PC-9 (cell line): ENCODE results near the gene CTNNA3.

Source experiments
- CTCF ChIP-seq: fragments of 200-600 bp; sonication (generic); conservative IDR thresholded peaks from 2 replicates; pipeline ENCODE4 v1.6.1; 2017; ENCODE audit warnings: mixed run types, antibody characterized with exemption, mild to moderate bottlenecking, moderate library complexity
- EZH2 ChIP-seq: fragments of 200-600 bp; sonication (generic); IDR thresholded peaks from 2 replicates; pipeline ENCODE4 v1.8.0; 2017; ENCODE audit warnings: antibody characterized with exemption, low read depth

DNA sequence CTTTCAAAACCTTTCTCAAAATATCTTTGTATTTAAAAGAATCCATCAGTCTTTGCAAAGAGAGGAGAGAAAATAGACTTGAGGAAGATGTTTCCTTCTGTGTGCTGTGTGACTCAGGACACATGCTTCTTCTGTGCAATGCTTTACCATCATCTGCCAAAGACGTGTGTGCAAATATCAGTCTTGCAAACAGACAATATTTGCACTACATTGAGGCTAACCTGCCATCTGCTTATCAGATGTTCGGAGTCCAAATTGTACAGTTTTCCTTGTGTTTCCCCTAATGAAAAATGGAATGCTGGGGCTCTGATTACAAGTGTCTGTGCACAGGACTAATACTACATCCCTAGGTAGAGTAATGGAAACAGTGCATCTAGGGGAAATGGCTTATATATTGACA lies 1123.3 kb downstream of the CTNNA3 start:
- TF ChIP-seq EZH2 (no peak), CTCF (no peak)
